HepG2 (cell line): ENCODE results near the gene ZMYM3. TPM values are rescaled to one million over a fixed set of nuclear protein-coding genes. Genes with fewer than 3 reads are reported as not detected.

Source experiments
- ATAC-seq: fragments of 200-7000 bp; cut with Tn5 transposase; 3 replicates; pipeline ENCODE4 v1.9.1; 2020; ENCODE audit warnings: mild to moderate bottlenecking, moderate library complexity
- BruUV-seq: library from RNA; stranded (reverse); fragments of 400-500 nt; replicated peaks from 2 replicates; lab custom pipeline; 2021; lab: Mats Ljungman, UMichigan
- CTCF ChIA-PET: fragments of 300-600 bp; formaldehyde crosslinking; extraction: SDS; loops from one replicate; lab custom pipeline; 2021; ENCODE audit warnings: low total read pairs, inconsistent platforms, low intra/inter-chr PET ratio; lab: Yijun Ruan, JAX
- POLR2A ChIA-PET: fragments of 350-600 bp; sonication (Branson Sonifier 250); formaldehyde crosslinking; loops from one replicate; lab custom pipeline; 2020; ENCODE audit warnings: antibody characterized with exemption, inconsistent platforms; lab: Yijun Ruan, JAX
- DNase-seq: peaks from one replicate; pipeline ENCODE4 v3.0.0-alpha.2; 2015; ENCODE audit warnings: low spot score
- FAIRE-seq: peaks from 3 replicates; lab custom pipeline; 2011; peaks lifted over from hg19 to GRCh38; lab: Jason Lieb, UNC
- H2AFZ ChIP-seq: one replicate; pipeline ENCODE4 v1.6.1; 2011; ENCODE audit warnings: low read length, inconsistent platforms
- H3K27ac ChIP-seq: fragments of 300-600 bp; 3 replicates; pipeline ENCODE4 v1.8.0; 2011; ENCODE audit warnings: mixed run types, mild to moderate bottlenecking, mixed read lengths, low read length, inconsistent platforms; ENCODE audit not compliant: insufficient read depth; ENCODE audit errors: extremely low read length
- H3K27me3 ChIP-seq, 2 experiments: fragments of 200-600 bp in 1 of 2; 2 replicates in 1 of 2; 3 replicates in 1 of 2; pipeline versions ENCODE4 v1.6.0 to v1.8.0; 2011; ENCODE audit warnings: low read length in 2 of 2, mild to moderate bottlenecking in 2 of 2, moderate library complexity in 2 of 2, inconsistent platforms in 1 of 2; ENCODE audit not compliant: insufficient read depth in 2 of 2, control insufficient read depth in 1 of 2
- H3K36me3 ChIP-seq, 2 experiments: fragments of 200-600 bp in 1 of 2; replicated peaks in 1 of 2; 2 replicates in 1 of 2; 3 replicates in 1 of 2; pipeline versions ENCODE4 v1.5.1 to v1.8.0; 2011; ENCODE audit warnings: low read length in 2 of 2, inconsistent platforms in 1 of 2; ENCODE audit not compliant: insufficient read depth in 2 of 2, control insufficient read depth in 1 of 2
- H3K4me1 ChIP-seq: 2 replicates; pipeline ENCODE4 v1.5.1; 2012; ENCODE audit warnings: low read length, inconsistent platforms; ENCODE audit not compliant: insufficient read depth
- H3K4me2 ChIP-seq: 2 replicates; pipeline ENCODE4 v1.6.0; 2011; ENCODE audit warnings: low read depth, low read length, inconsistent platforms
- H3K4me3 ChIP-seq, 3 experiments: fragments of 200-600 bp in 1 of 3; sonication (generic), shearing (Covaris generic) in 1 of 3; replicated peaks in 1 of 3; 2 replicates each; pipeline ENCODE4 v1.5.1; 2011 to 2016; ENCODE audit warnings: low read length in 3 of 3, inconsistent platforms in 2 of 3, low read depth in 2 of 3, mild to moderate bottlenecking in 2 of 3, control low read depth in 1 of 3, mixed read lengths in 1 of 3; ENCODE audit not compliant: insufficient read depth in 1 of 3
- H3K79me2 ChIP-seq: one replicate; pipeline ENCODE4 v1.6.1; 2011; ENCODE audit warnings: low read length, inconsistent platforms; ENCODE audit not compliant: insufficient read depth
- H3K9ac ChIP-seq: 2 replicates; pipeline ENCODE4 v1.6.0; 2011; ENCODE audit warnings: mild to moderate bottlenecking, low read depth, low read length, inconsistent platforms; ENCODE audit not compliant: insufficient read depth
- H3K9me3 ChIP-seq: 2 replicates; pipeline ENCODE4 v1.5.1; 2012; ENCODE audit warnings: mild to moderate bottlenecking, low read length
- H4K20me1 ChIP-seq: 2 replicates; pipeline ENCODE4 v1.6.0; 2011; ENCODE audit warnings: inconsistent platforms, mild to moderate bottlenecking, low read length, moderate library complexity; ENCODE audit not compliant: insufficient read depth
- AHDC1 ChIP-seq: sonication (generic); formaldehyde crosslinking; IDR thresholded peaks from 2 replicates; pipeline ENCODE4 v1.5.1; 2020; ENCODE audit warnings: mild to moderate bottlenecking, missing genetic modification reagents, borderline replicate concordance
- EEA1 ChIP-seq: sonication (generic); formaldehyde crosslinking; IDR thresholded peaks from 2 replicates; pipeline ENCODE4 v1.5.1; 2020; ENCODE audit warnings: mild to moderate bottlenecking, missing genetic modification reagents, borderline replicate concordance
- MTERF4 ChIP-seq: sonication (generic); formaldehyde crosslinking; IDR thresholded peaks from 2 replicates; pipeline ENCODE4 v1.8.0; 2023; ENCODE audit warnings: mild to moderate bottlenecking, missing genetic modification reagents
- MXD1 ChIP-seq: sonication (generic); formaldehyde crosslinking; IDR thresholded peaks from 2 replicates; pipeline ENCODE4 v1.4.0; 2020; ENCODE audit warnings: mild to moderate bottlenecking, missing genetic modification reagents
- NFIC ChIP-seq: IDR thresholded peaks from 2 replicates; pipeline ENCODE4 v1.6.1; 2012; ENCODE audit warnings: mild to moderate bottlenecking, low read length, inconsistent platforms
- SMARCC2 ChIP-seq: fragments of 450-650 bp; IDR thresholded peaks from 2 replicates; pipeline ENCODE4 v1.6.1; 2017; ENCODE audit warnings: antibody characterized with exemption, mild to moderate bottlenecking
- ZNF687 ChIP-seq: sonication (generic); formaldehyde crosslinking; IDR thresholded peaks from 2 replicates; pipeline ENCODE4 v1.5.1; 2020; ENCODE audit warnings: mild to moderate bottlenecking, missing genetic modification reagents, moderate library complexity
- ZSCAN22 ChIP-seq: sonication (generic); formaldehyde crosslinking; IDR thresholded peaks from 2 replicates; pipeline ENCODE4 v1.4.0; 2020; ENCODE audit warnings: mild to moderate bottlenecking, missing genetic modification reagents
- WGBS: methylation state at CpG from one replicate; pipeline ENCODE4 v1.1.6; 2017; ENCODE audit warnings: low lambda C conversion rate; 5-methylcytosine and 5-hydroxymethylcytosine counted together
- in situ Hi-C: cut with HindIII; loops from 2 replicates; pipeline ENCODE4 v1.10.0; 2017; ENCODE audit warnings: low pct_unique_long_range_greater_than_20kb; ENCODE audit not compliant: extremely low pct_ligation_motif_present
- intact Hi-C: fragments of 100-400 bp; cut with micrococcal nuclease; formaldehyde crosslinking; loops from one replicate; pipeline ENCODE4 v1.10.0; 2022; ENCODE audit not compliant: unreplicated experiment
- polyA plus RNA-seq, 8 experiments: library from polyadenylated mRNA; depleted of rRNA in 3 of 8; stranded (reverse) in 7 of 8; unstranded in 1 of 8; fragments of >200 nt; fragmentation: Illumina TruSeq in 4 of 8; extraction: Trizol in 4 of 8; gene quantifications; 2 replicates each; pipeline versions ENCODE4 v1.2.1 to v1.2.3, GENCODE V29; 2011 to 2016; ENCODE audit warnings: low read depth in 4 of 8, missing spikeins in 1 of 8, mixed read lengths in 1 of 8; ENCODE audit not compliant: insufficient read depth in 1 of 8
- total RNA-seq, 5 experiments: library from RNA; depleted of rRNA; stranded (reverse); fragments of >200 nt; fragmentation: Illumina TruSeq; extraction: Trizol; gene quantifications; 2 replicates each; pipeline ENCODE4 v1.2.3, GENCODE V29; 2016; ENCODE audit warnings: low read depth in 1 of 5

The ZMYM3 gene
- total and polyA plus RNA-seq, 2 of the 13 experiments (the other 11 are each of a cell fraction or from before 2014, with no cell fraction given), result 26.4 to 35.4 TPM

GRCh38 chrX:71250841-71251240 lies 3.1 kb downstream of the ZMYM3 start (continued):
- no peak for TF ChIP-seq ZNF687 (CRISPR knock-in tag)

- no peak for DNase-seq
- H3K9ac ChIP-seq, result no peak overlapping the region
- peaks cover 16 to 55% of the 10 kb centered on the region in 2 experiments for H3K36me3 ChIP-seq
- no peak overlapping the region for H3K4me3 ChIP-seq
- intact Hi-C loops (no loop called here), in situ Hi-C loops (no loop called here)
- no peaks in the 10 kb centered on the region for H3K9me3 ChIP-seq
- TF ChIP-seq MTERF4 (no peak), EEA1 (CRISPR knock-in tag) (no peak), MXD1 (CRISPR knock-in tag) (no peak), AHDC1 (CRISPR knock-in tag) (no peak), SMARCC2 (no peak), NFIC (no peak), ZSCAN22 (no peak)
- no peak for FAIRE-seq
- no peak overlapping the region for H3K4me2 ChIP-seq
- ChIA-PET CTCF (no interaction called here), POLR2A (interaction anchor here (1.1 to 1.8 kb wide), 2 partner anchors 9 to 10 kb away, joined by 4 to 5 read pairs; partner anchors contain the start of gene ZMYM3)
- BruUV-seq, result no TSS peak
- H3K27ac ChIP-seq, result no peak overlapping the region
- WGBS, result 100% methylated on average over 1 of the region's 2 CpGs
- H3K4me1 ChIP-seq, result no peaks in the 10 kb centered on the region
- H2AFZ ChIP-seq, result no peak overlapping the region
- ATAC-seq, result no peak
- H3K27me3 ChIP-seq, result no peaks in the 10 kb centered on the region
- H3K79me2 ChIP-seq, result no peaks in the 10 kb centered on the region
- no peaks in the 10 kb centered on the region for H4K20me1 ChIP-seq
These were observed 8.8 kb downstream of the ZMYM3 start for GRCh38 chrX:71245159-71245558.
